Measurements from ENCODE around the gene ARHGEF17.

DNA sequence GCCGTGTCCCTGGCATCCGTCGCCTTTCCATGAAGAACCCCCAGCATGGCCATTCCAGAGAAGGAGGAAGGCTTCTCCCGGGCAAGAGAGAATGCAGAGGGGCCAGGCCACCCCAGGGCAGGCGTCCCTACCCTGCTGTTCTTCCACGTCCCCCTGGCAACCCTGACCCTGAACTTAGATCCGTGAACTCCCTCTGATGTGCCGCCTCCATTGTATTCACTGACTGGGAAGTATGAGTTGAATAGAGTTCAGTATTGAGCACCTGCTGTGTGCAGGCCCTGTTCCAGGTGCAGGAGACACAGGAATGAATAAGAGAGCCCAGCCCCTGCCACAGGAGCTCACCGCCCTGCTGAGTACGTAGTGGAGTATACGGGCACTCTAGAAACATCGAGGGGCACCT, 39.0 kb downstream of the ARHGEF17 start:
- TF ChIP-seq, protein P1, sequence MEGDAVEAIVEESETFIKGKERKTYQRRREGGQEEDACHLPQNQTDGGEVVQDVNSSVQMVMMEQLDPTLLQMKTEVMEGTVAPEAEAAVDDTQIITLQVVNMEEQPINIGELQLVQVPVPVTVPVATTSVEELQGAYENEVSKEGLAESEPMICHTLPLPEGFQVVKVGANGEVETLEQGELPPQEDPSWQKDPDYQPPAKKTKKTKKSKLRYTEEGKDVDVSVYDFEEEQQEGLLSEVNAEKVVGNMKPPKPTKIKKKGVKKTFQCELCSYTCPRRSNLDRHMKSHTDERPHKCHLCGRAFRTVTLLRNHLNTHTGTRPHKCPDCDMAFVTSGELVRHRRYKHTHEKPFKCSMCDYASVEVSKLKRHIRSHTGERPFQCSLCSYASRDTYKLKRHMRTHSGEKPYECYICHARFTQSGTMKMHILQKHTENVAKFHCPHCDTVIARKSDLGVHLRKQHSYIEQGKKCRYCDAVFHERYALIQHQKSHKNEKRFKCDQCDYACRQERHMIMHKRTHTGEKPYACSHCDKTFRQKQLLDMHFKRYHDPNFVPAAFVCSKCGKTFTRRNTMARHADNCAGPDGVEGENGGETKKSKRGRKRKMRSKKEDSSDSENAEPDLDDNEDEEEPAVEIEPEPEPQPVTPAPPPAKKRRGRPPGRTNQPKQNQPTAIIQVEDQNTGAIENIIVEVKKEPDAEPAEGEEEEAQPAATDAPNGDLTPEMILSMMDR (IDR thresholded peaks at IDR 0.05; ENCODE audit: low read length), result no peak
- no peak for TF ChIP-seq EZH2phosphoT487 (IDR thresholded peaks at IDR 0.05; ENCODE audit: low read length)

Data from MM.1S (cell line).